Head of caudate nucleus (tissue), 42 donors: ENCODE measurements around the gene EP400.
"Not testable (repeated sequence)": the region's sequence is repeated elsewhere in the genome, so short reads cannot be mapped to it uniquely, and the experiment has no call there.

Source experiments
- DNase-seq, 42 donors: peaks; one replicate each; pipeline versions ENCODE4 v3.0.0 to v3.0.0-alpha.2; 2020 to 2021; ENCODE audit warnings: mixed read lengths in 7 of 42
- intact Hi-C: fragments of 100-400 bp; cut with DNase I; formaldehyde crosslinking; loops from one replicate; pipeline ENCODE4 v1.15.0; 2022

EP400 gene

DNA sequence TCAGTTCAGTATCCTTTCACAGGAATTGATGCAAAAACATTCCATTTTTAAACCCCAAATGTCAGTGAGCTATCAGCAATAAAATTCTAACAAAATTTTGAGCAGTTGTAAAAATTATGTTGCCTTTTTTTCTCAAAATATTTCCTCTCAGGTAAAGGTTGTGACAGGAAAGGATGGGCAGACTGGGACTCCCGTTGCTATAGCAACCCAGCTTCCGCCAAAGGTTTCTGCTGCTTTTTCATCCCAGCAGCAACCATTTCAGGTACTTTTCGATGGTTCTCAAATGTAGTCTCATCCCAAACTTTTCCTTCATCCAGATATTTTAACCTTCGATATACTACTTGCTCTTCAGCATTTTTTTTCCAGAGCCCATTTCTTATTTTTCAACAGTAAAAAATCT is 13.6 kb downstream of the EP400 start:
- intact Hi-C loops: no loop called here
- DNase-seq: peak in 16 of 42 donors; percentile 14 to 69 (median 43)

- intact Hi-C loops: no loop called here
- DNase-seq: no peak
Observed at GRCh38 chr12:131965073-131965472, 15.3 kb downstream of the EP400 start.

DNA sequence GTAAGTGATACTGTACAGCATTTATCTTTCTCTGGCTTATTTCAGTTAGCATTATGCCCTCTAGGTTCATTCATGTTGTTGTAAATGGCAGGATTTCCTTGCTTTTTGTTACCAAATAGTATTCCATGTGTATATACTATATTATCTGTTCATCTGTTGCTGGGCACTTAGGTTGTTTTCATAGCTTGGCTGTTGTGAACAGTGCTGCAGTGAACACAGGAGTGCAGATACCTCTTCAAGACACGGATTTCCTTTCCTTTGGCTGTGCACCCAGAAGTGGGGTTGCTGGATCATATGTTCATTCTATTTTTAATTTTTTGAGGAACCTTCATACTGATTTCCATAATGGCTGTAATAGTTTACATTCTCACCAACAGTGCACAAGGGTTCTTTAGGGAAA is 21.5 kb downstream of the EP400 start:
- DNase-seq: peak in 3 of 42 donors; percentile 4 to 15 (median 10)
- intact Hi-C loops: no loop called here

DNA sequence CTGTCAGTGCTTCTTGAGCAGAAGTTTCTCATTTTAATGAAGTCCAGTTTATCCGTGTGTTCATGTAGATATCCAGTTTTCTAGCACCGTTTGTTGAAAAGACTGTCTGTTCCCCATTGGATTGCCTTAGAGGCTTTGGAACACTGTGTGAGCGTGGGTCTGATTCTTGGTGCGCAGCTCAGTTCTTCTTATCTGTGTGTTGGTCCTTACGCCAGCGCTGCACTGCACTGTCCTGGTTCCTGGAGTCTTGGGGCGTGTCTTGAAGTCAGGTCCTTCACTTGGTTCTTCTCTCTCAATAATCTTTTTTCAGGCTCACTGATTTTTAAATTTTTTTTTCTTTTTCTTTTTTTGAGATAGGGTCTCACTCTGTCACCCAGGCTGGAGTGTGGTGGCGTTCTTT is 25.5 kb downstream of the EP400 start:
- DNase-seq: peak in 1 of 42 donors; percentile 2
- intact Hi-C loops: no loop called here

GRCh38 chr12:131979606-131980005 is 29.9 kb downstream of the EP400 start:
- peak in 2 of 42 donors; percentile 6 to 22 for DNase-seq
- intact Hi-C loops: no loop called here

- intact Hi-C loops: no loop called here
- DNase-seq: peak in 2 of 42 donors; percentile 15 to 37
Observed at GRCh38 chr12:131980263-131980662, 30.5 kb downstream of the EP400 start.

DNA sequence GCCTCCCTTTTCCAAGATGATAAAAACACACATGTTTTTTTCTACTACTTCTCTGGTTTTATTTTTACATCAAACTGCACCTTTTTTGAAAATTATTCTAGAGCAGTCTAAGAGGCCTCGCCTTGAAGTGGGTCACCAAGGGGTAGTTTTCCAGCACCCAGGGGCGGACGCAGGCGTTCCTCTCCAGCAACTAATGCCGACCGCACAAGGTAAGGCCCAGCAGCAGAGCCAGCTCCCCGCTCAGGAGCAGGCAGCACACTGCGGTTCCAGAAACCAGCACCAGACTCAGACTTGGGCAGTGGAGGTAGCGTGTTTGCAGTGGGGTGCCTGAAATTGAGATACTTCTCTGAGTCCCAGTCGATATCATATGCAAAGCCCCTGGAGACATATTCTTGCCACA is 31.6 kb downstream of the EP400 start:
- DNase-seq: peak in 2 of 42 donors; percentile 9 to 29
- intact Hi-C loops: no loop called here

GRCh38 chr12:131982041-131982440 is 32.3 kb downstream of the EP400 start:
- intact Hi-C loops: no loop called here
- peak in 1 of 42 donors; percentile 5 for DNase-seq

- intact Hi-C loops: no loop called here
Observed at GRCh38 chr12:131983026-131983425, 33.3 kb downstream of the EP400 start.

GRCh38 chr12:131983554-131983953 is 33.8 kb downstream of the EP400 start:
- intact Hi-C loops: no loop called here
- DNase-seq: no peak

More at GRCh38 chr12:131983026-131983425, 33.3 kb downstream of the EP400 start:
- peak in 2 of 42 donors; percentile 9 to 33 for DNase-seq

DNA sequence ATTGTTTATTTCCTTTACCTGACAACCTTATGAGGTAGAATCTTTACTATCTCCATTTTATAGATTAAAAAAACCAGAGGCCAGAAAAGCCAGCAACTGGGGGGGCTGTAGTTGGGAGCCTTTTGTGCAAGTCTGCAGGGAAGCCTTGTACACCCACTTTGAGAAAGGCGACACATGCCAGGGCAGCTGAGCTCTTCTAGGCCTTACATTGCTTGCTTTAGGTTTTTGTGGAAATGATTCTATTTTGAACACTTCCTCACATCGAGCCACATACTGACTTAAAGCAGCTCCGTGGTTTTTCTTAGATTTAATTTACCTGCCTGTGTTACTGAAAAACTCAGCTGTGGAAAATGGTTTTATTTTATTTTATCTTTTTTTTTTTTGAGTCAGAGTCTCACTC is 34.6 kb downstream of the EP400 start:
- intact Hi-C loops: no loop called here
- DNase-seq: peak in 1 of 42 donors; percentile 27

DNA sequence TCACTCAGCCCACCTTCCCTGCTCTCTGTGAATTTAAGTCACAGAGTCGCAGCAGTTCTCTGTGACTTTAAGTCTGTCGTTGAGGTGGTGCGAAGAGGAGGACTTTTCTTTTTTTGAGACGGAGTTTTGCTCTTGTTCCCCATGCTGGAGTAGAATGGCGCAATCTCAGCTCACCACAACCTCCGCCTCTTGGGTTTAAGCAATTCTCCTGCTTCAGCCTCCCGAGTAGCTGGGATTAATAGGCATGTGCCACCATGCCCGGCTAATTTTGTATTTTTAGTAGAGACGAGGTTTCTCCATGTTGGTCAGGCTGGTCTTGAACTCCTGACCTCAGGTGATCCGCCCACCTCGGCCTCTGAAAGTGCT is 35.8 kb downstream of the EP400 start:
- DNase-seq: peak in 2 of 42 donors; percentile 23 to 40
- intact Hi-C loops: not testable (repeated sequence)

GRCh38 chr12:131986361-131986760 is 36.6 kb downstream of the EP400 start:
- intact Hi-C loops: no loop called here
- peak in 1 of 42 donors; percentile 25 for DNase-seq

GRCh38 chr12:131986910-131987309 is 37.2 kb downstream of the EP400 start:
- intact Hi-C loops: no loop called here
- no peak for DNase-seq

DNA sequence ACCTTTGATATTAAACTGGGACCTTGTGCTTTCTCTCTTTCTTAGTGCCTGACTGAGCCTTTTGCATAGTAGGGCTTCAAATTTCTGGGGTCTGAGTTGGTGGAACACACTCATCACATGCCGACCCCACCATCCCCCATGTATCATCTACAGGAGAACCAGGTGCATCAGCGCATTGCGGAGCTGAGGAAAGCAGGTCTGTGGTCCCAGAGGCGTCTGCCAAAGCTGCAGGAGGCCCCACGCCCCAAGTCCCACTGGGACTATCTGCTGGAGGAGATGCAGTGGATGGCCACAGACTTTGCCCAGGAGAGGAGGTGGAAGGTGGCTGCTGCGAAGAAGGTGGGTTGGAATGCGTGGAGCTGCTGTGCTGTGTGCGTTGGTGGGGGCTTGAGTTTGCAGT is 37.8 kb downstream of the EP400 start:
- intact Hi-C loops: no loop called here
- no peak for DNase-seq

- intact Hi-C loops: no loop called here
- DNase-seq: peak in 1 of 42 donors; percentile 18
Observed at GRCh38 chr12:131988054-131988796, 38.5 kb downstream of the EP400 start.

- no peak for DNase-seq
- intact Hi-C loops: no loop called here
Observed at GRCh38 chr12:131989021-131989420, 39.3 kb downstream of the EP400 start.

GRCh38 chr12:131990066-131990979 is 40.6 kb downstream of the EP400 start:
- peak in 1 of 42 donors; percentile 14 for DNase-seq
- intact Hi-C loops: no loop called here

GRCh38 chr12:131990980-131991305 is 41.2 kb downstream of the EP400 start:
- intact Hi-C loops: no loop called here
- DNase-seq: peak in 28 of 42 donors; percentile 29 to 75 (median 44)

DNA sequence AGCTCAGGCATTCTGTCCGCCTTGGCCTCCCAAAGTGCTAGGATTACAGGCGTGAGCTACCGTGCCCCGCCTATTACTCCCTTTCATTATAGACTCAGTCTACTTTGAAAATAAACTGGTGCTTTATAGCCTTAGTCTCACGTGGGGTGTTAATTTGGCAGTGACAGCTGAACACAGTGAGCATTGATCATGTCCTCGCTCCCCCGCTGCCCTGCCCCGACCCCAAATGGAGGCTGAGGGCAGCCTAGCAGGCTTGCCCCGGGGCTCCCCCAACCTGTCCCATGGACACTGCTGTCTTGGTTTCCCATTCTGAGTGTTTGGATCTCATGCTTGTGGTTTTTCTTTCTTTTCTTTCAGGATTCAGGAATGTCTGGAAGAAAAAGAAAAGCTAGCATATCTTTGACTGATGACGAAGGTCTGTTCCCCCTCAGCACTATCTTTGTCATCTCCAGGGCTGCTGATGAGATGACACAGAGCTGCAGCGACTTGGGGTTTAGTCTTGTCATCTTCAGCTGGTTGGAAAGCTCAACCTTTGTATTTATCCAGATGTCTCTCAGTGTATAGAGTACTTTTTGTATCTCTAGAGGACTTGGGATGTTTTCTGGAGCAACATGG is 42.2 kb downstream of the EP400 start:
- intact Hi-C loops: no loop called here
- DNase-seq: peak in 26 of 42 donors; percentile 14 to 81 (median 50)
